ENCODE data around the gene UNC5CL. TPM values are rescaled to one million over a fixed set of nuclear protein-coding genes. Genes with fewer than 3 reads are reported as not detected.

The UNC5CL gene
- total and polyA plus RNA-seq, 2 of the 4 experiments (the other 2 are of a cell fraction) = not detected

DNA sequence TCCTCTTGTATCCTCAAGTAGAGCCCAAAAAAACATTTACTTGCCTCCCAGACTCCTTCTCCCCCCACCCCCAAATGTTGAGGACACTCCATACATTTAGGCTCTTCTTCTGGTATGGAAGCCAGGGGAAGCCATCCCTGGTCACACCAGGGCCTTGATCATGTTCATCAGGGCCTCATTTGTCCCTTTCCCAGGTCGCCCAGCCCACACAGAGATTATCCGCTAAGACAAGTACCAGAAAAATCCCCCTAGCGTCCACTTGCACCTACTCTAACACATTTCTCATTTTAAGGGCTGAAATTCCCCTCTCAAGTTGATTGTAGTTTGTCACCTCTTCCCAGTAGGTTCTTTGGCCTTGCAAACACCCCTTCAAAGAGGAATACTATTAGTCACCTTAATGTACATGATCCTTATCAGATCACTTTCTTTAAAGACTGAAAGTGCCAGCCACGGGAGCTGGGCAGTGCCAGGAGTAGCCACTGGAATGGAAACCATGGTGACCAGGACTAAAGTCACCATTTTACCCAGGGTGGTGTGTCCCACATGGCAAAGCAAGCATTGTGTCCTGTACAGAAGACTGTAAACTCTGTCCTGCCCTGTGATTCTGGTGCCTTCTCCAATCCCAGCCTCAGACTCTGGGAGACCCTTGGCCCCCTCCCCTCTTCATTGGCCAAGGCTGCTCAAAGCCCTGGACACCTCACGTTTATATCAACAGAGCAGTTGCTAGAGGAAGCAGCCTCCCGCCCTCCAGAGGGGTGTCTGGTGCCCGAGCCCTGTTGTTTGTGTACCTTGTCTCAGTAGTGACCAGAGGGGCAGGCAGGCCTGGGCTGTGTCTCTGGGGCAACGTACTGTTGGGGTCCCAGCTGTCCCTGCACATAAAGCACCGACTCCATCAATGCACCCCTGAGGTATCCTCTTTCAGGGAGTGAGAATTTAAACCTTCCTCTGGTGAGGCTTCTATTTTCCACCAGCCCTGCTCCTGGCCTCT is 9.0 kb upstream of the UNC5CL start:
- H3K9me1 ChIP-seq (ENCODE audit: insufficient read depth, low read length) = 0 out of 2 replicates have a peak, but pooled peaks cover 4% of the 10 kb centered on the region
- H3K27ac ChIP-seq (ENCODE audit: insufficient read depth, low read length) = no peak overlapping the region
- no peaks in the 10 kb centered on the region for H3K79me1 ChIP-seq (ENCODE audit: low read depth in 1 of 2, low read length in 2 of 2)
- no peak overlapping the region for H3K4me3 ChIP-seq (ENCODE audit: insufficient read depth, low read depth, low read length)
- H4K91ac ChIP-seq (ENCODE audit: insufficient read depth, low read depth, low read length) = no peak overlapping the region
- no peak overlapping the region for H2BK15ac ChIP-seq (ENCODE audit: low read depth, low read length)
- H2AFZ ChIP-seq (replicated peaks; ENCODE audit: low read length, poor library complexity) = no peak overlapping the region
- no peak overlapping the region for H3K18ac ChIP-seq (ENCODE audit: low read depth, low read length)
- H3K9me3 ChIP-seq (ENCODE audit: control insufficient read depth, insufficient read depth, low read length) = no peaks in the 10 kb centered on the region
- no peak overlapping the region for H3K9ac ChIP-seq (ENCODE audit: low read depth, low read length)
- DNase-seq (no peak), ATAC-seq (ENCODE audit: low read depth) (no peak)
- CTCF ChIA-PET = interaction anchor here (0.7 kb wide), 1 partner anchor 1336 kb away, joined by 3 read pairs; no protein-coding TSS in a partner anchor
- no peak overlapping the region for H3K56ac ChIP-seq (ENCODE audit: extremely low read depth, insufficient read depth, low read length)
- WGBS, 2 experiments (ENCODE audit: extremely low coverage in 2 of 2, insufficient read length in 1 of 2) = 20% methylated on average over 1 of the region's 9 CpGs; no CpG with 5 or more reads in 1 of the 2 experiments
- dilution Hi-C loops (cut with HindIII; ENCODE audit: low sequenced_read_pairs, unreplicated experiment) (no loop called here), intact Hi-C loops (cut with micrococcal nuclease) (no loop called here), in situ Hi-C loops (cut with MboI; ENCODE audit: low sequenced_read_pairs) (loop anchor here (25.0 kb wide), 2 partner anchors 1061 to 1686 kb away; no protein-coding TSS in a partner anchor)
- no peak overlapping the region for H4K5ac ChIP-seq (ENCODE audit: low read depth, low read length)
- H4K8ac ChIP-seq (ENCODE audit: low read depth in 2 of 2, low read length in 2 of 2) = no peak overlapping the region
- no peak overlapping the region for H2BK120ac ChIP-seq (ENCODE audit: low read depth, low read length)
- H2BK5ac ChIP-seq (ENCODE audit: low read depth, low read length, poor library complexity, severe bottlenecking) = no peak overlapping the region
- no peak overlapping the region for H3K4ac ChIP-seq (ENCODE audit: low read depth, low read length)
- no peaks in the 10 kb centered on the region for H3K36me3 ChIP-seq (ENCODE audit: control insufficient read depth, insufficient read depth, low read length)
- H3K27me3 ChIP-seq (ENCODE audit: control insufficient read depth, insufficient read depth, low read length) = peaks cover 15% of the 10 kb centered on the region
- H2AK5ac ChIP-seq (ENCODE audit: low read depth, low read length) = no peak overlapping the region
- POLR2A ChIA-PET (ENCODE audit: unreplicated experiment) = no interaction called here
- no peaks in the 10 kb centered on the region for H3K4me1 ChIP-seq (ENCODE audit: control insufficient read depth, insufficient read depth, low read length)
- H3K23ac ChIP-seq (ENCODE audit: low read depth, low read length) = no peak overlapping the region
- no peak overlapping the region for H2BK20ac ChIP-seq (ENCODE audit: low read depth, low read length)
- H4K20me1 ChIP-seq (ENCODE audit: insufficient read depth, low read length) = no peaks in the 10 kb centered on the region
- H3K4me2 ChIP-seq (ENCODE audit: low read depth, low read length) = no peak overlapping the region
- no peak for TF ChIP-seq SMC3 (IDR thresholded peaks at IDR 0.05; ENCODE audit: low read depth, low read length)
- TF ChIP-seq RAD21 (IDR thresholded peaks at IDR 0.05; ENCODE audit: low read length) = no peak
- no peak for TF ChIP-seq BHLHE40 (IDR thresholded peaks at IDR 0.05; ENCODE audit: low read depth, low read length)
- no TSS peak for BruUV-seq (replicated peaks)
- H3K14ac ChIP-seq (replicated peaks; ENCODE audit: low read depth, low read length) = no peak overlapping the region
- no peak overlapping the region for H2AK9ac ChIP-seq (replicated peaks; ENCODE audit: low read depth, low read length, poor library complexity)

Measured in IMR-90 (cell line).